ENCODE data around the gene LDLRAD3.
"Not testable (repeated sequence)": the region's sequence is repeated elsewhere in the genome, so short reads cannot be mapped to it uniquely, and the experiment has no call there.

LDLRAD3 gene

GRCh38 chr11:35943713-35944502 lies at the start of gene LDLRAD3:
Gene LDLRAD3, plus strand, starts transcription at chr11:35944062. Its CDS starts 37 bp downstream, at chr11:35944099.
- Histone ChIP-seq H3K9ac (ENCODE audit: low read length) (no peak within 1 kb of the TSS), H3K27ac (ENCODE audit: low read depth, low read length) (peak within 1 kb of the TSS; percentile 69), H3K27me3 (ENCODE audit: control insufficient read depth, insufficient read depth, low read length) (no peaks in the 10 kb centered on the region)

GRCh38 chr11:35897019-35897418 lies 46.8 kb upstream of the LDLRAD3 start:
- H3K27me3 ChIP-seq (ENCODE audit: control insufficient read depth, insufficient read depth, low read length): no peaks in the 10 kb centered on the region
- H3K36me3 ChIP-seq (ENCODE audit: control insufficient read depth, insufficient read depth, low read length): no peaks in the 10 kb centered on the region
- no peak overlapping the region for H3K27ac ChIP-seq (ENCODE audit: low read depth, low read length)
- no peaks in the 10 kb centered on the region for H3K4me1 ChIP-seq (ENCODE audit: control insufficient read depth, insufficient read depth, low read length)
- H3K9ac ChIP-seq (ENCODE audit: low read length): no peak overlapping the region
- H3K4me3 ChIP-seq (ENCODE audit: low read length): no peak overlapping the region

More at GRCh38 chr11:35943713-35944502, at the start of gene LDLRAD3:
- peak within 1 kb of the TSS; percentile 80 for H3K4me3 ChIP-seq (ENCODE audit: low read length)
- peaks cover 5% of the 10 kb centered on the region for H3K4me1 ChIP-seq (ENCODE audit: control insufficient read depth, insufficient read depth, low read length)
- H3K36me3 ChIP-seq (ENCODE audit: control insufficient read depth, insufficient read depth, low read length): no peaks in the 10 kb centered on the region

- H3K36me3 ChIP-seq (ENCODE audit: control insufficient read depth, insufficient read depth, low read length): no peaks in the 10 kb centered on the region
- no peak overlapping the region for H3K27ac ChIP-seq (ENCODE audit: low read depth, low read length)
- H3K4me1 ChIP-seq (ENCODE audit: control insufficient read depth, insufficient read depth, low read length): no peaks in the 10 kb centered on the region
- no peaks in the 10 kb centered on the region for H3K27me3 ChIP-seq (ENCODE audit: control insufficient read depth, insufficient read depth, low read length)
- H3K9ac ChIP-seq (ENCODE audit: low read length): no peak overlapping the region
- no peak overlapping the region for H3K4me3 ChIP-seq (ENCODE audit: low read length)
Observed at GRCh38 chr11:35902961-35903360, 40.9 kb upstream of the LDLRAD3 start.

- H3K27ac ChIP-seq (ENCODE audit: low read depth, low read length): no peak overlapping the region
Observed at GRCh38 chr11:35905646-35906276, 38.1 kb upstream of the LDLRAD3 start.

GRCh38 chr11:35906277-35906661 lies 37.6 kb upstream of the LDLRAD3 start:
- Histone ChIP-seq H3K9ac (ENCODE audit: low read length) (no peak overlapping the region), H3K4me1 (ENCODE audit: control insufficient read depth, insufficient read depth, low read length) (no peaks in the 10 kb centered on the region), H3K4me3 (ENCODE audit: low read length) (no peak overlapping the region), H3K36me3 (ENCODE audit: control insufficient read depth, insufficient read depth, low read length) (no peaks in the 10 kb centered on the region), H3K27ac (ENCODE audit: low read depth, low read length) (no peak overlapping the region), H3K27me3 (ENCODE audit: control insufficient read depth, insufficient read depth, low read length) (no peaks in the 10 kb centered on the region)

More at GRCh38 chr11:35905646-35906276, 38.1 kb upstream of the LDLRAD3 start:
- Histone ChIP-seq H3K4me1 (ENCODE audit: control insufficient read depth, insufficient read depth, low read length) (no peaks in the 10 kb centered on the region), H3K27me3 (ENCODE audit: control insufficient read depth, insufficient read depth, low read length) (no peaks in the 10 kb centered on the region), H3K9ac (ENCODE audit: low read length) (no peak overlapping the region), H3K4me3 (ENCODE audit: low read length) (no peak overlapping the region), H3K36me3 (ENCODE audit: control insufficient read depth, insufficient read depth, low read length) (no peaks in the 10 kb centered on the region)

GRCh38 chr11:35906681-35907080 lies 37.2 kb upstream of the LDLRAD3 start:
- H3K4me3 ChIP-seq (ENCODE audit: low read length): no peak overlapping the region
- H3K4me1 ChIP-seq (ENCODE audit: control insufficient read depth, insufficient read depth, low read length): no peaks in the 10 kb centered on the region
- no peaks in the 10 kb centered on the region for H3K27me3 ChIP-seq (ENCODE audit: control insufficient read depth, insufficient read depth, low read length)
- H3K9ac ChIP-seq (ENCODE audit: low read length): no peak overlapping the region
- no peak overlapping the region for H3K27ac ChIP-seq (ENCODE audit: low read depth, low read length)
- H3K36me3 ChIP-seq (ENCODE audit: control insufficient read depth, insufficient read depth, low read length): no peaks in the 10 kb centered on the region

GRCh38 chr11:35907648-35908431 lies 36.0 kb upstream of the LDLRAD3 start:
- Histone ChIP-seq H3K27me3 (ENCODE audit: control insufficient read depth, insufficient read depth, low read length) (no peaks in the 10 kb centered on the region), H3K36me3 (ENCODE audit: control insufficient read depth, insufficient read depth, low read length) (no peaks in the 10 kb centered on the region), H3K9ac (ENCODE audit: low read length) (no peak overlapping the region), H3K4me3 (ENCODE audit: low read length) (no peak overlapping the region), H3K4me1 (ENCODE audit: control insufficient read depth, insufficient read depth, low read length) (no peaks in the 10 kb centered on the region), H3K27ac (ENCODE audit: low read depth, low read length) (no peak overlapping the region)

- not testable (repeated sequence) for H3K36me3 ChIP-seq (ENCODE audit: control insufficient read depth, insufficient read depth, low read length); H3K27me3 ChIP-seq (ENCODE audit: control insufficient read depth, insufficient read depth, low read length); H3K4me3 ChIP-seq (ENCODE audit: low read length); H3K27ac ChIP-seq (ENCODE audit: low read depth, low read length); H3K4me1 ChIP-seq (ENCODE audit: control insufficient read depth, insufficient read depth, low read length); H3K9ac ChIP-seq (ENCODE audit: low read length)
Observed at GRCh38 chr11:35908432-35908771, 35.5 kb upstream of the LDLRAD3 start.

GRCh38 chr11:35909511-35910265 lies 34.2 kb upstream of the LDLRAD3 start:
- Histone ChIP-seq H3K4me1 (ENCODE audit: control insufficient read depth, insufficient read depth, low read length) (no peaks in the 10 kb centered on the region), H3K36me3 (ENCODE audit: control insufficient read depth, insufficient read depth, low read length) (no peaks in the 10 kb centered on the region), H3K4me3 (ENCODE audit: low read length) (no peak overlapping the region), H3K27ac (ENCODE audit: low read depth, low read length) (no peak overlapping the region), H3K27me3 (ENCODE audit: control insufficient read depth, insufficient read depth, low read length) (no peaks in the 10 kb centered on the region), H3K9ac (ENCODE audit: low read length) (no peak overlapping the region)

- H3K27me3 ChIP-seq (ENCODE audit: control insufficient read depth, insufficient read depth, low read length): no peaks in the 10 kb centered on the region
- no peaks in the 10 kb centered on the region for H3K36me3 ChIP-seq (ENCODE audit: control insufficient read depth, insufficient read depth, low read length)
- H3K4me3 ChIP-seq (ENCODE audit: low read length): no peak overlapping the region
- H3K9ac ChIP-seq (ENCODE audit: low read length): no peak overlapping the region
- no peaks in the 10 kb centered on the region for H3K4me1 ChIP-seq (ENCODE audit: control insufficient read depth, insufficient read depth, low read length)
- no peak overlapping the region for H3K27ac ChIP-seq (ENCODE audit: low read depth, low read length)
Observed at GRCh38 chr11:35911013-35911412, 32.8 kb upstream of the LDLRAD3 start.

GRCh38 chr11:35911616-35912165 lies 32.2 kb upstream of the LDLRAD3 start:
- Histone ChIP-seq H3K27ac (ENCODE audit: low read depth, low read length) (no peak overlapping the region), H3K4me1 (ENCODE audit: control insufficient read depth, insufficient read depth, low read length) (no peaks in the 10 kb centered on the region), H3K4me3 (ENCODE audit: low read length) (no peak overlapping the region), H3K9ac (ENCODE audit: low read length) (no peak overlapping the region), H3K27me3 (ENCODE audit: control insufficient read depth, insufficient read depth, low read length) (no peaks in the 10 kb centered on the region), H3K36me3 (ENCODE audit: control insufficient read depth, insufficient read depth, low read length) (no peaks in the 10 kb centered on the region)

- H3K4me1 ChIP-seq (ENCODE audit: control insufficient read depth, insufficient read depth, low read length); H3K27ac ChIP-seq (ENCODE audit: low read depth, low read length); H3K27me3 ChIP-seq (ENCODE audit: control insufficient read depth, insufficient read depth, low read length); H3K4me3 ChIP-seq (ENCODE audit: low read length); H3K36me3 ChIP-seq (ENCODE audit: control insufficient read depth, insufficient read depth, low read length); H3K9ac ChIP-seq (ENCODE audit: low read length): not testable (repeated sequence)
Observed at GRCh38 chr11:35912436-35912835, 31.4 kb upstream of the LDLRAD3 start.

Measured in rectal smooth muscle tissue (tissue), 1 donor.